Sciatic nerve (tissue), 2 donors: Measurements from ENCODE around the gene RNF14. TPM values are rescaled to one million over a fixed set of nuclear protein-coding genes. Genes with fewer than 3 reads are reported as not detected.
A peak's percentile ranks its signal among the peaks of the same experiment; 100 is the strongest.

Experiments used
- ATAC-seq: fragments of 200-7000 bp; cut with Tn5 transposase; one replicate; pipeline ENCODE4 v1.9.1; 2020; ENCODE audit warnings: mild to moderate bottlenecking, moderate library complexity
- DNase-seq: peaks from one replicate; pipeline ENCODE4 v3.0.0-alpha.2; 2020; ENCODE audit warnings: low spot score
- intact Hi-C: fragments of 100-400 bp; cut with DNase I; formaldehyde crosslinking; loops from one replicate; pipeline ENCODE4 v1.14.2; 2022
- total RNA-seq: library from RNA; stranded (reverse); fragmentation: NEBNext Ultra II Directional; extraction: Animal tissue kit (Norgen Biotek cat#: 25700); gene quantifications from one replicate; pipeline ENCODE4 v1.2.1, GENCODE V29; 2021
- donor health status: DM: no; HTN: no; CAD: no.
- donor health status: DM: no; HTN: no; CAD: no.

RNF14 gene
- total RNA-seq, 1 donor from 2014 or later: 58.1 TPM

DNA sequence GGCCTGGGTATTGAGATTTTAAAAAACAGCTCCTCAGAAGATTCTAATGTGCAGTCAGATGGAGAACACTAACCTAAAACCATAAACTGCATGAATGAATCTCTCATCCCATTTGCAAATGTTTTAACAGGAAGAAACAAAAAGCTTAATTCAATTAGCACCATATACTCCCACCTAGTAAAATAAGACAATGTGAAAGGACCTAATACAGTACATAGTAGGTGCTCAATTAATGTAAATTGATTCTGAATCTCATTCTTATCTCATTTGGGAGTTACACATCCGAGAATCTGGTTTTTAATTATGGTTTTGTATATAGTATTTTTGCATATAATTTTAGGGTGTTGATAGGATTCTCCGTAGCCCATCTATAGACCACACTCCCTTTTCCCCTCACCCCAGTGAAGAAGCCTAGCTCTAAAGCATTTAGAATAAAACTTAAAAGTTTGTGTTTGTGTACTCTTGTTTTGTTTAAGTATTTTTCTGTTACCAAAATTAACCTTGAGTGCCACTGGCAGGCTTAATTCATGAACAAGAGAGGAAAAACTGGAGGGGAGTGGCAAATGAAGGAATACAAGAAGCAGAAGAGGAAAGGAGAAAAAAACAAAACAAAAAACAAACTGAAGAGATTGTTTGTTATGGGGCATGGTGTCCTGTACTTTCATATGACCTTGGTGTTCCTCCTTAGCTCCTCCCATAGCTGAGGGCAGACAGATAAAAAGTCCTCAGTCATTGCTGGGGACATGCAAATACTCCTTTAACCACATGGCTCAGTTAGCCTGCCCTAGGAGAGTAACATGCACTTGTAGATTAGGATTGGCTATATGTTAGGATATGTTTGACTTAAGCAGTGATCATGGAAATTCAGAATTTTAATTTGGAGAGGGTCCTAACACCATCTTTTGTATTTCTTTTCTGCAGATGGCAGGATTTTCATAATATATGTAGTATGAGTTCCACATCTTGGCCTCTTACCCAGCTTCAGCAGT, 1.2 kb downstream of the RNF14 start:
- no peak for ATAC-seq
- no peak for DNase-seq
- intact Hi-C loops: loop anchor here (10.0 kb wide), 1 partner anchor 95 kb away; the partner anchor contains the start of gene PCDH1

DNA sequence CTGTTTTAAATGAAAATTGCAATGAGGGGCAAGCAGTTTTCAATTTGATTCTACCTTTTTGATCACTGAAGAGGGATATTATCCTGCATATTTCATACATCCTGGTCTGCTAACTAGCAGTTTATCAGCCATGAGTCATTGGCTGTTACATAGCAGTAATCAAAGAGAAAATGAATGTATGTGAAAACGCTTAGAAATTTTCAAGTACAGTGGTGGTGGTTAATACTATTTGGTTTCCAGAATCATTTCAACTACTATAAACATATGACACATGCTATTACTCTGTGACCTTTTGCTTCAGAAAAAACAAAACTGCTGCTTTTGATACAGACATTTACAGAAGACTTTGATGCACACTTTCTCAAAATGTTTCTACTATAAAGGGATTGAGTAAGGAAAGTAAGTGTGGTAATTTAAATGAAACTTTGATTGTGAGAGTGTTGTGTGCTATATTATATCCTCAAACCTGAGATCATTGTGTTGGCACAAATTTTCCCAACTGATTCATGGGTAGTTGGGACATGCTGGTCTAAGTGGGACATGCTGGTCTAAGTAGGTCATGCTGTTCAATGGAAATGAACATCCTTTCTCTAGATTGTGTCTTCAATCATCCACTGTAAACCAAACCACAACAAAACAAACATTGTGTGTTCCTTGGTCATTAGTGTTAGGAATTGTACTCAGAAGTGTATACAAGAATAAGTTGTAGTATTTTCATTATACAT, 5.1 kb downstream of the RNF14 start:
- no peak for DNase-seq
- no peak for ATAC-seq
- intact Hi-C loops: no loop called here

GRCh38 chr5:141976176-141976575, 7.3 kb downstream of the RNF14 start:
- DNase-seq (no peak), ATAC-seq (no peak)
- intact Hi-C loops: no loop called here

DNA sequence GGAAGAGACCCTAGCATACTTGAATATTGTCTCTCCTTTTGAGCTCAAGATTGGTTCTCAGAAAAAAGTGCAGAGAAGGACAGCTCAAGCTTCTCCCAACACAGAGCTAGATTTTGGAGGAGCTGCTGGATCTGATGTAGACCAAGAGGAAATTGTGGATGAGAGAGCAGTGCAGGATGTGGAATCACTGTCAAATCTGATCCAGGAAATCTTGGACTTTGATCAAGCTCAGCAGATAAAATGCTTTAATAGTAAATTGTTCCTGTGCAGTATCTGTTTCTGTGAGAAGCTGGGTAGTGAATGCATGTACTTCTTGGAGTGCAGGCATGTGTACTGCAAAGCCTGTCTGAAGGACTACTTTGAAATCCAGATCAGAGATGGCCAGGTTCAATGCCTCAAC, 9.5 kb downstream of the RNF14 start:
- intact Hi-C loops: no loop called here
- no peak for DNase-seq

GRCh38 chr5:141982626-141983025, 13.7 kb downstream of the RNF14 start:
- no peak for DNase-seq
- intact Hi-C loops: no loop called here
- no peak for ATAC-seq

More for the DNA sequence above, 9.5 kb downstream of the RNF14 start:
- ATAC-seq: no peak

- ATAC-seq (no peak), DNase-seq (no peak)
- intact Hi-C loops: no loop called here
These were observed 17.2 kb downstream of the RNF14 start for GRCh38 chr5:141986072-141986471.

- intact Hi-C loops: loop anchor here (5.0 kb wide), 1 partner anchor 153 kb away; no protein-coding TSS in a partner anchor
- ATAC-seq: no peak
These were observed 20.8 kb downstream of the RNF14 start for GRCh38 chr5:141989720-141990119.

GRCh38 chr5:141992349-141992963, 23.6 kb downstream of the RNF14 start:
- ATAC-seq (peak; percentile 76), DNase-seq (peak; percentile 87)
- intact Hi-C loops: loop anchor here (5.0 kb wide), 1 partner anchor 150 kb away; no protein-coding TSS in a partner anchor

More at GRCh38 chr5:141989720-141990119, 20.8 kb downstream of the RNF14 start:
- no peak for DNase-seq

- DNase-seq (no peak), ATAC-seq (peak; percentile 85)
- intact Hi-C loops: loop anchor here (5.0 kb wide), 1 partner anchor 148 kb away; no protein-coding TSS in a partner anchor
These were observed 25.7 kb downstream of the RNF14 start for GRCh38 chr5:141994511-141995136.

DNA sequence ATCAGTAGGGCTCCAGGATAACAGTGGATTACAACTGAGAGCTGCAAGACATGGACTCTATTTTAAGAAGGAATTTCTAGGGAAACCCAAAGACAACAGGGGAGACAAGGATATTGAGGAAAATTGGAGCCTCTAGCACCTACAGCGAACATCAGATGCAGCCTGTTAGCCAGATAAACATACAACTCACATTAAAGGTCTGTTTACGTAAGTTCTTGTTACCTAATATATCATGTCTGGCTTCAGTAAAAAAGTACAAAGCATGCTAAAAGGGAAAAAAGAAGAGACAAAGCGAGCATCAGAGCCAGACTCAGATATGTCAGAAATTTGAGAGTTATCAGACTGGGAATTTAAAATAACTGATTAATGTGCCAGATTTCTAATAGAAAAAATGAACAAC, 26.8 kb downstream of the RNF14 start:
- DNase-seq: no peak
- ATAC-seq: no peak
- intact Hi-C loops: no loop called here

GRCh38 chr5:141997358-141997960, 28.6 kb downstream of the RNF14 start:
- no peak for ATAC-seq
- intact Hi-C loops: no loop called here

DNA sequence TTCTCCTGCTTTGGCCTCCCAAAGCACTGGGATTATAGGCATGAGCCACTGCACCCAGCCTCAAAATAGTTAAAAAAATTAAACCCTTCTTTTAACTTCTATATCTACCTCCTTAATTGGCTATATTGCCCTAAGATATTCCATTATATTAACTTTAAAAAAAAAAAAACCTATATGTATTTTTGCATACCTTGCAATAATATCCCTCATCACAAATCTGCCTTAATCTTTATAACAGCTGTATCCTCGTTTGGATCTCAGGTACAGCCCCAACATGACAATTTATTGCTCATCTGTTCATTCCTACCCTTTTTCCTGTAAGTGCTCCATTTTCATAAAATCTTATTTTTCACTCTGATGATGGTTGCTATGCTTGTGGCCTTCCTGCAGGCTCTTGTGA, 31.3 kb downstream of the RNF14 start:
- intact Hi-C loops: no loop called here
- DNase-seq: no peak
- no peak for ATAC-seq

More at GRCh38 chr5:141997358-141997960, 28.6 kb downstream of the RNF14 start:
- no peak for DNase-seq

DNA sequence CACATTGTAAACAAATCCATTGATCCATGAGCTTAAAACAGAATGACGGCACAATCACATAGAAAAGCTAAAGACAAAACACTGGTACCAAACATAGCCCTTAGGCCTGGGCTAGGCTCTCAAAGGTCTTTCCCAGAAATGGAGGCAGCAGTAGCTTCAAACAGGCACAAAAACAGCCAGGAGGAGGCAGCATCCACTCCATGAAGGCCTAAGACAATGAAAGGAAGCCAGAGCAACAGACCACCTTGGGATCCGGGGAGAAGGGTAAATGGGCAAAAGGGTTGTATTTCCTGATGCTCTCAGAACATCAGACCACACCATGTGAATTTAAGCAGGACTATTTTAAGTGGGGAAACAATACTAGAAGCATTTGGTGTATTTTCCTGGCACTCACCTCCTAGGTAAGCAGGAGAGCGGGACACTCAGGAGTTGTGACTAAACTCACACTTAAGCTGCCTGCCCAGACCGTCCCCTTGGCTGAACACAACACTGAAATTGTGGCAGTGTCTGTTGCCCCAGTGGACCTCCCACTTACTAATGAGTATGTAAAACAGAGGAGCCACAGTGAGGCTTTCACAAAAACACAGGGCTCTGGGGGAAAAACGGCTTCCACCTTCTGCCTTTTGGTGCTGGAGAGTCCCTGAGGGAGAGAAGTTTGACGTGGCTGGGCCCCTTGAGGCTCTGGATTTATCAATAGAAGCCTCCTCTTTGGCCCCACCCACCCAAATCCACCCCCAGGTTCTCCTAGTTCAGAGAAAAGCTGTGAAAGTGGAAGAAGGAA, 32.0 kb downstream of the RNF14 start:
- intact Hi-C loops: no loop called here
- no peak for ATAC-seq
- DNase-seq: no peak

GRCh38 chr5:142003266-142003800, 34.4 kb downstream of the RNF14 start:
- no peak for DNase-seq
- intact Hi-C loops: no loop called here
- no peak for ATAC-seq

GRCh38 chr5:142006363-142007236, 37.7 kb downstream of the RNF14 start:
- intact Hi-C loops: no loop called here
- no peak for ATAC-seq
- DNase-seq: no peak

DNA sequence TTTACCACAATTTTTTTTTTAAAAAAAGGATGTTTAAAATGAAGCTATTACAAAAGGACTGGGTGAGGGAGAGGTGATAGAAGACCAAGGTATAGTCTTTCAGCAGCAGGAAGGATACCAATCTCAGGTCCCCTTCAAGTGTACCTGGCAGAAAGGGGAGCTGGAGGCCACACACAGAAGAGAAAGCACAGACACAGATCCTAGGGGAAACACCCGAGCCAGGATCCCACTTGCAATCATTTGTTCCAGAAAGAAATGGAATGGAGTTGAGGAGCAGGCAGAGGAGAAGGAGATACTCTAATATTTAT, 38.3 kb downstream of the RNF14 start:
- ATAC-seq (no peak), DNase-seq (no peak)
- intact Hi-C loops: no loop called here

GRCh38 chr5:142008813-142009212, 39.9 kb downstream of the RNF14 start:
- ATAC-seq (no peak), DNase-seq (no peak)
- intact Hi-C loops: no loop called here
